ENCODE results near the gene UNC5CL. TPM values are rescaled to one million over a fixed set of nuclear protein-coding genes. Genes with fewer than 3 reads are reported as not detected.
A peak's percentile ranks its signal among the peaks of the same experiment; 100 is the strongest.
"Not testable (repeated sequence)": the region's sequence is repeated elsewhere in the genome, so short reads cannot be mapped to it uniquely, and the experiment has no call there.

The UNC5CL gene
- polyA plus RNA-seq, 3 donors = 5.1 to 10.7 (median 9.4) TPM

GRCh38 chr6:41009669-41010068, 29.4 kb downstream of the UNC5CL start:
- no peak for DNase-seq

GRCh38 chr6:41008011-41008410, 31.0 kb downstream of the UNC5CL start:
- no peak for DNase-seq

DNA sequence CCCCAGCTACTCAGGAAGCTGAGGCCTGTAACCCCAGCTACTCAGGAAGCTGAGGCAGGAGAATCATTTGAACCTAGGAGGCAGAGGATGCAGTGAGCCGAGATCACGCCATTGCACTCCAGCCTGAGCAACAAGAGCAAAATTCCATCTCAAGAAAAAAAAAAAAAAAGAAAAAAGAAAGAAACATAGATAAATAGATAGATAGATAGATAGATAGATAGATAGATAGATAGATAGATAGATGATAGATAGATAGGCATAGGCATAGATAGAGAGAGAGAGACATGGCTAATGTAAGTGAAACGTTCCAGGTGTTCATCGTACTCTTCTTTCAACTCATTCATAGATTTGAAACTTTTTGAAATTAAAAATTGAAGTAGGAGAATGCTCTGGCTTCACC, 32.0 kb downstream of the UNC5CL start:
- DNase-seq = not testable (repeated sequence)

DNA sequence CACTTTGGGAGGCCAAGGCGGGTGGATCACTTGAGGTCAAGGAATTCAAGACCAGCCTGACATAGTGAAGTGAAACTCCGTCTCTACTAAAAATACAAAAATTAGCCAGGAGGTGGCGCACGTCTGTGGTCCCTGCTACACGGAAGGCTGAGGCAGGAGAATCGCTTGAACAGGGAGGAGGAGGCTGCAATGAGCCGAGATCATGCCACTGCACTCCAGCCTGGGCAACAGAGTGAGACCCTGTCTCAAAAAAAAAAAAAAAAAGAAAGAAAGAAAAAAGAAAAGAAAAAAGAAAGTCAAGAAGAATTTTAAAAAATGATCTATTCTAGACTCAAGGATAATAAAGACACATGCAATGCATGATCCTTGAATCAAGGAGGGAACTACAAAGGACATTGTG, 32.8 kb downstream of the UNC5CL start:
- not testable (repeated sequence) for DNase-seq

- no peak for DNase-seq
Measured at GRCh38 chr6:41002168-41002567, 36.9 kb downstream of the UNC5CL start.

- no peak for DNase-seq
Measured at GRCh38 chr6:41000248-41000647, 38.8 kb downstream of the UNC5CL start.

GRCh38 chr6:40999569-40999968, 39.5 kb downstream of the UNC5CL start:
- no peak for DNase-seq

DNA sequence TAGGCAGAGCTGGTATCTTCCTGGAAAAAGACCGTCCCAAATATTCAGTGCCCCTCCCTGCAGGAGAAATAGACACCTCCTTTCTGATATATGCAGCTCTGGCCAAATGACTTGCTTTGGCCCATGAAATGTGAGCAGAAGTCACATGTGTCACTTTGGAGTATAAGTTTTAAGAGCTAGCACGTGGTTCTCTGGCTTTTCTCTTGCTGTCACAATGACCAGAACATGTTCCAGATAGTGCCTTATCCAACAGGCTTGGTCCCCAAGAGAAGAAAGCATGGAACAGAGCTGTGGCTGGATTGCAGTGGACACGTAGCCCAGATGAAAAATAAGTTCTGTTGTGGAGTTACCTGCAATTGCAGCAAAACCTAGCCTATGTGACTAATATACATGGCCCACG, 40.4 kb downstream of the UNC5CL start:
- DNase-seq = no peak

- no peak for DNase-seq
Measured at GRCh38 chr6:40997234-40997957, 41.6 kb downstream of the UNC5CL start.

DNA sequence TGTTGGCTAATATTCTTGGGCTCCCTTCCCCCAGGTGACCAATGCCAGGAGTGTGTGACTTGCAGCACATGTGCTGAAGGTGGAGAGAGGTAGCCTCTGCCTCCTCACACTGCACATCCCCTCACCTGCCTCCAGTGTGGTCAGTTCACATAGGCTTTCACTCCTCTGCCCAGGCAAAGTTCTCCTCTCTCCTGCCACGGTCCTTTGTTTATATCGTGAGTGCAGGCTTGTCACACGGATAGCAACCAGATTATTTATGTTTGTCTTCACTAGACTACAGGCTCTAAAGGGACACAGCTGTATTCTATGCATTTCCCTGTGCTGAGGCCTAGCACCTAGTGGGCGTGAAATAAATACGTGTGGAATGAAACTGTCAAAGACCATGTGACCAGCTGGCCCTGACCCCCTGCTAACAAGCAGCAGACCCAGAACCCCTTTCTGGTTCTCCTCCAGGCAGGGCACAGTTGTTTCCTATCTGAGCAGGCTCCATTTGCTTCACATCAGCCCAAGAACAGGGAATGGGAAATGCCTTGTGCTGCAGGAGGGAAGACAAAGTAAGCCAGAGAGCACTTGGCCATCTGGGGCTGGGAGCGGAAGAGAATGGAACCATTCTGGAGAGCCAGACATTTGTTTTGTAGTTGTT, 42.3 kb downstream of the UNC5CL start:
- DNase-seq = peak; percentile 62

DNA sequence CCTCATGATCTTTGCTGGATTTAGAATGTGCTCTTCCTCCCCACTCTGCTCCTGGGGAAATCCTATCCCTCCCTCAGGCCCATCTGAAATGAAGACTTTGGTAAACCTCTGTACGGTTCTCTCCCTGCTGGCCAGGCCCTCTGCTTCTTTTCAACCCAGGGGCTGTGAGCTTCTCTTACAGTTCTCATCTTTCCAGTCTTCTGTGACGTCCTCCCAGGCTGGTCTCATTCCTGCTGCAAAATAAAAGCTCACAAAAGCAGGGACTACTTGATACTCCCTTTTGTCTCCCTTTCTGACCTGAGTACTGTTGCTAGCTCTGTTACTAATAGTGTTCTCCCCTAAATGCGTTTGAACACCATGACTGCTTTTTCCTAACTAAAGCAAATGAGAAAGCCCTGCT, 46.3 kb downstream of the UNC5CL start:
- DNase-seq = no peak

GRCh38 chr6:40990301-40990700, 48.7 kb downstream of the UNC5CL start:
- no peak for DNase-seq

DNA sequence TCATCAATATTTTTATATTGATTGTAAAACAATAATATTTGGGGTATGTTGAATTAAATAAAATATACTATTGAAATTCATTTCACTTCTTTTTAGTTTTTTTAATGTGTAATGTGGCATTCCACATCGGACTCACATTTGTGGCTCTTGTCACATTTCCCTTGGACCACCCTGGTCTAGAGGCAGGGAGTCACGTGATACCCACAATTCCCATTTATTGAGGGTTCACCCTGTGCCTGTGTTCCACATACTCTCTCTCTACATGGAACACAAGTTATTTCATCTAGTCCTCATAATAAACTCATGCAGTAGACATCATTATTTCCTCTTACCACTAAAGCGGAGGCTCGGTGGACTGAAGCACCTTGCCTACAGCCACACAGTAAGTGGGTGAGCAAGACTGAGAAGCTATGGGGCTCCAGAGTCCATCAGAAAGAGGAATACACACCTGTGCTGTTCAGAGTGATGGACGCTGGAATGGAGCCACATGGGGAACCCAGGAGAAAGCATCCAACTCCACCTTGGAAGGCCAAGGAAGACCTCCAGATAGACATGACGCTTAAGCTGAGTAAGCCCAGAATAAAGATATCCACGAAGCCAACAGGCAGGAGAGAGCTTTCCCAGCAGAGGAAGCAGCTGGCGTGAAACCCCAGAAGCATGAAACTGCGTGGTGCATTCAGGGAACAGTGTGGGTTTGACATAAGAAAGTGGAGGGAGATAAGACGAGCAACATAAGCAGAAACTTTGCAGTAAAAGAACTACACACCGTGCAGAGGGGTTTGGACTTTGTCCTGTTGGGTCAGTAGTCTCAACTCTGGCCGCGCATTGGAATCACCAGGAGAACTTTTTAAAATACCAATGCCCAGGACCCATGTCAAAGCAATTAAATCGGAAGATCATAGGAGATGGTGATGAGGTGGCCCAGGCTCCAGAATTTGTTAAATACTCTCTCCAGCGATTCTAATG, 49.5 kb downstream of the UNC5CL start:
- no peak for DNase-seq

GRCh38 chr6:40988634-40989033, 50.4 kb downstream of the UNC5CL start:
- DNase-seq = no peak

DNA sequence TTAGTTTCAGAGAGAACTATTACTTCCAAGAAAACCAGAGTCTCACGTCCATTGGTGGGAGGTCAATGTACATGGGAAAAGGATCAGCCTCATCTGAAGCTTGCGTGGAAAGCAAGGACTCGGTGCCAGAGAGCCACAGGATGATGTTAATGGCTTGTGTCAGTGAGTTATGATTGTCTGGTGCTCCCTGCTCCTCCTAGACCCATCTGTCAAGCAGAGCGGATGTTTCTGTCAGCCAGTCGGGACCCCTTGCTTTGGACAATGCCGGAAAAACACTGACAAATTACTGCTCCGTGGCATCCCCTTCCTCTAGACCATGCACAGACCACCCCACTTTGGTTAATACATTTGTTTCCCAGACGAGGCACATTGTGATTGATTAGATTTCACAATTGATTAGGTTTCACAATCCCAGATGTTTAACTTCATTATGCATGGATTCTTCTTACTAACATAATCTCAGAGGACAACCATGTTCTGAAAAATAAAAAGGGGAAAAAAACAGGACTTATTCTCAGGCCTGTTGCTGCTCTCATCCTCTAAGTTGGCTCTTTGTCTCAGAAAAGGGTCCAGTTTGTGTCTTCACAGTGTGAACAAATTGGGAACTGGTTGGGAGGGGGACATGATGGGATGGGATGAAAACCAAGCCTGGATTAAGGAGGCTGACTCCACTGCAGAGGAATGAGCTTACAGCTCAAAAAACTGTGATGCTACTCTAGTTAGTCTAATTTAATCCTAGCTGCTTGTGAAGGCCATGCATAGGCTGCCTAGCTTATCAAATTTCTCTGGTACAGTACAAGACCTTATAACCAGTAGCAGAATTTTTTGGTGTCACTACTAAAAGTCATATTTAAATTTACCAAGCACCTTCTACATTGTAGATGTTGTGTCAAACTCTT, 51.9 kb downstream of the UNC5CL start:
- peak; percentile 47 for DNase-seq

GRCh38 chr6:40986364-40986763, 52.7 kb downstream of the UNC5CL start:
- no peak for DNase-seq

- DNase-seq = no peak
Measured at GRCh38 chr6:40983752-40984151, 55.3 kb downstream of the UNC5CL start.

DNA sequence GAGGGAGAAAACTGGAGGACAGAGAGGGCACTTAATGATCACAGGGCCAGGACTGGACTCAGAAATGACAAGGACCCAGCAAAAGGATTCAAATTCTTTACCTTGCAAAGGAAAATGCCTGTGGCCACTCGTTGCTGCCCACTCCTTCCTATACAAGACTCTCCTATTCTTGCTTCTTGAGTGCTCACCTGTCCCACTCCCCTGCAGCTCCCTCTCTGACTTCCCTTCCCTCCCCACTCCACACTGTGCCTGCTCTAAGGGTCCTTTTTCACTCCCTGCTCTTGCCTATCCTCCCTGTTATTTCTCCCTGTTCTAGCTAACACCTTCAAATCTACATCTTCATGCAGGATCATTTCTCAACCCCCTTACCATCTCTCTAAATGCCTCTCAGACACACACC, 56.1 kb downstream of the UNC5CL start:
- no peak for DNase-seq

DNA sequence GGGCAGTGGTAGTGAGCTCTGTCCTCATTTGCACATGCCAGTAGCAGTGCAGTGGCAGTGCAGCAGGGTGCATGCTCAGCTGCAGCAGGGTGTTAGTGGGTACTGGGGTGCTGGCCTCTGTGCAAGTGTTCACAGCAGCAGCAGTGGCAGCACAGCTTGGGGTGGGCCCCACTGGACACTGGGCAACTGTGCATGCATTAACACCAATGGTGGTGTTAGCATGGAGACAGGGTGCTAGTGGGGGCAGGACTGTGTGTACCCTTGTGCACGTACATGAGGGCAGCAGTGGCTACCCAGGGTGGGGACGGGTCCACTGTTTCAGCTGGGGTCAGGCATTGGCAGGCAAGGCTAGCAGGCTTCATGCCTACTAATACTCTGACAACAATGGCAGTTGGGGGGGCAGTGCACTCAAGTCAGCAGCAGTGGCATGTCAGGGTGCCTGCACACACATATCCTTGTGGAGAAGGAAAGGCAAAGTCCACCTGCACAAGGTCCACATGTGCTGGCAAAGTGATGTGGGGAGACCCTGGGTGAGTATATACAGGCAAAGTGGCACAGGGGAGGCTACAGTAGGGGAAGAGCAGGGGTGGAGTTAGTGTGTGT, 60.2 kb downstream of the UNC5CL start:
- no peak for DNase-seq

DNA sequence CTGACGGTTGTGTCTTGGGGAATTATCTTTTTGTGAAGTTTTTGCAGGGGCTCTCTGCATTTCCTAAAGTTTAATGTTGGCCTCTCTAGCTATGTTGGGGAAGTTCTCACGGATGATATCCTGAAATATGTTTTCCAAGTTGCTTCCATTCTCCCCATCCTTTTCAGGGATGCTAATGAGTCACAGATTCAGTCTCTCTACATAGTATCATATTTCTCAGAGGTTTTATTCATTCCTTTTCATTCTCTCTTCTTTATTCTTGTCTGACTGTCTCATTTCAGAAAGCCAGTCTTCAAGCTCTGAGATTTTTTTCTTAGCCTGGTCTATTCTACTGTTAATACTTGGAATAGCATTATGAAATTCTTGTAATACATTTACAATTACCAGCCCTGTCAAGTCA, 61.3 kb downstream of the UNC5CL start:
- DNase-seq = no peak

- DNase-seq = no peak
Measured at GRCh38 chr6:40977085-40977484, 61.9 kb downstream of the UNC5CL start.
